ENCODE results near the gene KATNB1.

- TF ChIP-seq CTCF (IDR thresholded peaks at IDR 0.05 in 2 of 3, conservative IDR thresholded peaks at IDR 0.05 in 1 of 3; ENCODE audit: borderline replicate concordance in 1 of 3, insufficient read depth in 1 of 3, low read depth in 2 of 3, low read length in 2 of 3) = no peak
- TF ChIP-seq ATF3 (IDR thresholded peaks at IDR 0.05) = no peak
- TF ChIP-seq EZH2phosphoT487 (IDR thresholded peaks at IDR 0.05; ENCODE audit: borderline replicate concordance) = no peak
- no peak for TF ChIP-seq EZH2 (IDR thresholded peaks at IDR 0.05)
- TF ChIP-seq CEBPB (IDR thresholded peaks at IDR 0.05; ENCODE audit: low read depth) = no peak
- TF ChIP-seq ZBTB33 (IDR thresholded peaks at IDR 0.05; ENCODE audit: extremely low read depth, insufficient replicate concordance, low read length) = no peak
- TF ChIP-seq POLR2A (IDR thresholded peaks at IDR 0.05; ENCODE audit: borderline replicate concordance, extremely low read depth, insufficient read depth, insufficient read length) = no peak
- TF ChIP-seq RAD21 (IDR thresholded peaks at IDR 0.05; ENCODE audit: low read depth) = no peak
These were observed 47.0 kb upstream of the KATNB1 start for GRCh38 chr16:57688487-57688986.
